GM19025 (cell line): ENCODE results near the gene ALKBH2.
A peak's percentile ranks its signal among the peaks of the same experiment; 100 is the strongest.

Source experiments
- ATAC-seq: cut with Tn5 transposase; IDR thresholded peaks from one replicate; pipeline ENCODE4 v1.9.1; 2021; ENCODE audit warnings: mild to moderate bottlenecking, low read depth, moderate library complexity; ENCODE audit not compliant: unreplicated experiment

The ALKBH2 gene

DNA sequence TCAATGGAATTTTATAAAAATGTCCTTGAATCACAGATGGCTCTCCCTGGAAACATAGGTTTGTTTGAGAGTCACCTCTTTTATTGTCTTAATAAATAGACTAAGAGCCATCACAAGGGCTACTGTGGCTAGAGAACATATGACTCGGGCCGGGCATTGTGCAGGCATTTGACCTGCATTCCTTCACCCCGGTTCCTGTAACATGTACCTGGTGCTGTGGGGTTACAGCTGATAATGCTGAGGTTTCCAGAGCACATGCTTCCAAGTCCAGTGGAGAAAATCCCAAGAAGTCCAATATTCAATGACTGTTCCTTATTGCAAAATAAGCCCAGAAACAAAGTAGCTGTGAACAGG is 22.1 kb upstream of the ALKBH2 start:
- ATAC-seq: no peak

DNA sequence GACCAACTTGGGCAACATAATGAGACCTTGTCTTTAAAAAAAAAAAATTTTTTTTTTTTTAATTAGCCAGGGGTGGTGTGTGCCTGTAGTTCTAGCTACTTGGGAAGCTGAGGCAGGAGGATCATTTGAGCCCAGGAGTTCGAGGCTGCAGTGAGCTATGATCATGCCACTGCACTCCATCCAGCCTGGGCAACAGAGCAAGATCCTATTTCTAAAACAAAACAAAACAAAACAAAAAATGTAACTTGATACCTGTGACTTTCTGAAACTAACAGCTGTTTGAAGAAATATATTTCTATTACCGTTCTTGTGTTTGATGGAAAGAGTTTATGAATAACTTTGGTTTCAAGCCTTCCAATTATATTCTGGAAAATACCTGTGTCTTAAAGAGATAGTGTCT is 21.4 kb upstream of the ALKBH2 start:
- ATAC-seq: no peak

DNA sequence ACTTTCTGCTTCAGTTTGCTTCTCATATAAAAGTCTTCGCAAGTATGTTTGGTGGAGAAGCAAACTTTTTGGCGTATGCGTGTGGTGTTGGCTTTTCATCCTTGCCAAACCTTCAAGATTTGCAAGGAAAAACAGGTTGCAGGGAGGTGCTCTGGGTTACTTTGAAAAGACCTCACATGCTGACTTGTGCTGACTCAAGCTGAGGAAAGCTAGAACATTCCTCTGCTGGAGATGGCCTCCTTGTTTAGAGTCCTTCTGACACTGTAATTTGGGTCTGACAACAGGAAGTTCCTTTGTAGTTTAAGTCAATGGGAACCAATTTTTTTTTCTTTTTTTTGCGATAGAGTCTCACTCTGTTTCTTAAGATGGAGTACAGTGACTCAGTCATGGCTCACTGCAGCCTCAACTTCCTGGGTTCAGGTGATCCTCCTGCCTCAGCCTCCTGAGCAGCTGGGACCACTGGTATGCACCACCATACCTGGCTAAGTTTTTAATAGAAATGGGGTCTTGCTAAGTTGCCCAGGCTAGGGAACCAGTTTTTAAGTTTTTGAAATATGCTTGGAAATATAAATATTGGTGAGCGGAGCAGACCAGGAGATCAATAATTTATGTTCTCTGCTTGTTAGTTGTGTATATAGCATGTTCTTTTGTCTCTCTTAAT is 20.5 kb upstream of the ALKBH2 start:
- ATAC-seq: no peak

DNA sequence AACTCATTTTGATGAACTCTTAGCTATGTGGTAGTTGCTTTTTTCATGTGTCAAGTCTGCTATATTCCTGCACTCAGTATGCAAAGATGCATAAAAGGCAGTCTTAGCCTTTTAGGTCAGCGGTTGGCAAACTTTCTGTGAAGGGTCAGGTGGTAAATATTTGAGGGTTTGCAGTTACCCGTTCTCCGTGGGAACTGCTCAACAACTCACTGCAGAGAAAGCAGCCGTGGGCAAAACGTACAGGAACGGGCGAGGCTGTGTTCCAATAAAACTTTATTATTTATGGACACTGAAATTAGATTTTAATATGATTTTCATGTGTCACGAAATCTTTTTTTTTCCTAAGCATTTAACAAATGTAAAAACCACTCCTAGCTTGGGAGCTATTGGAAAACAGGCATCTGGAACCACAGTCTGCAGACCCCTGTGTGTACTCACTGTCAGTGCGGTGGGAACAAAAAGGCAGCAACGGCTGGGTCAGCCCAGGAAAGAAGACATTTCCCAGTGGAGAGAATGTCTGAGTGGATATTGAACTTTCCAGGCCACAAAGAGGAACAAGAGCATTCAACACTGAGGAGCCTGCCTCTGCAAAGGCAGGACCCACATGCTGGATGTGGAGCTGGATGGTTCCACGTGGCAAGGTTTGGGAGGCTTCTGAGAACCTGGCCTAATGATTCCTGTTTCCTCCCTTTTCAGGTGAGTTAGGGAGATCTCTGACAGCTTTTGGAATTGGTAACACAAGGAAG is 19.6 kb upstream of the ALKBH2 start:
- no peak for ATAC-seq

DNA sequence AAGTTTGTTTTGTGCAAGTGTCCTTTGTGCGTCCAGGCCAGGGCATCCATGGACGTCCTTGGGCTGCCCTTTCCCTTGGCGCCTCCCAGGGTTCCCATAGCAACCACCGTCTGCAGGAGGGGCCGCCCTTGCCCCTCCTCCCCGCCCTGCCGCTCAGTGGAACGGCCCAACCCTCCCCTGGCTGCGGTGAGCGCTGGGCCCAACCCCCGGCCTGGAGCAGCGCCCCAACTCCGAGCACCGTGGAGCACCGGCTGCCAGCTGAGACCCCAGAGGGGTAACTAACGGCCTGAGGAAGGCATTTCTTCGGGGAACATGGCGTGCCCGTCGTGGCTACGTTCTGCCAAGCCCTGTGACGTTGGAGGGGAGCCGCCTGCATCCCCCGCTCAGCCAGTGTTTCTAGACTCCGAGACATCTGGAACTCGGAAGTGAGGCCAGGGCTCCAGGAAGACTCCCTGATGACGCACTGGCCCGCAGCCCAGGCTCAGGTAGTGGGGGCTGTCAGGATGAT is 17.8 kb upstream of the ALKBH2 start:
- no peak for ATAC-seq

DNA sequence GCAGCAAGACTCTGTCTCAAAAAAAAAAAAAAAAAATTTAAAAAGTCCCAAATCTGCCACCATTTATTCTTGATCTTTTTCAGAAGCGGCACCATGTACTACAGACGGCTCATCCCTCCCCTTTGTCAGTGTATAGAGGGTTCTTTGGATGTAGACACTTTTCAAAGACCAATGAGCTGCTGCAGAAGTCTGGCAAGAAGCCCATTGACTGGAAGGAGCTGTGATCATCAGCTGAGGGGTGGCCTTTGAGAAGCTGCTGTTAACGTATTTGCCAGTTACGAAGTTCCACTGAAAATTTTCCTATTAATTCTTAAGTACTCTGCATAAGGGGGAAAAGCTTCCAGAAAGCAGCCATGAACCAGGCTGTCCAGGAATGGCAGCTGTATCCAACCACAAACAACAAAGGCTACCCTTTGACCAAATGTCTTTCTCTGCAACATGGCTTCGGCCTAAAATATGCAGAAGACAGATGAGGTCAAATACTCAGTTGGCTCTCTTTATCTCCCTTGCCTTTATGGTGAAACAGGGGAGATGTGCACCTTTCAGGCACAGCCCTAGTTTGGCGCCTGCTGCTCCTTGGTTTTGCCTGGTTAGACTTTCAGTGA is 16.6 kb upstream of the ALKBH2 start:
- no peak for ATAC-seq

DNA sequence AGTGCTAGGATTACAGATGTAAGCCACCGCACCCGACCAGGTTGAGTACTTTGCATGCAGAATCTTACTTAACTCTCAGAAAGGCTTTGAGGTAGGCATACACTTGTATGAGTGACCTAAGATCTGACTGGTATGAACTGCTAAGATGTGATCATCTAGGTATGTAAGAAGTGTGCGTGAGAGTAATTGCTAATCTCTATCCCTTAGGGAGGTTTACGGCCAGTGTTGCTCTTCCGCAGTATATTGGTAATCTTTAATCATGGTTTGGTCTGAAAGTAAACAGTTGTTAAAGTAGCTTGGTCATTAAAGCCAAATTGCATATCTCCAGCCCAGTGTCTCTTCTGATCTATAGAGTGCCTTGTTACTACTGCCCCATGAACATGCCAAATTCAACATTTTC is 11.9 kb upstream of the ALKBH2 start:
- ATAC-seq: no peak

DNA sequence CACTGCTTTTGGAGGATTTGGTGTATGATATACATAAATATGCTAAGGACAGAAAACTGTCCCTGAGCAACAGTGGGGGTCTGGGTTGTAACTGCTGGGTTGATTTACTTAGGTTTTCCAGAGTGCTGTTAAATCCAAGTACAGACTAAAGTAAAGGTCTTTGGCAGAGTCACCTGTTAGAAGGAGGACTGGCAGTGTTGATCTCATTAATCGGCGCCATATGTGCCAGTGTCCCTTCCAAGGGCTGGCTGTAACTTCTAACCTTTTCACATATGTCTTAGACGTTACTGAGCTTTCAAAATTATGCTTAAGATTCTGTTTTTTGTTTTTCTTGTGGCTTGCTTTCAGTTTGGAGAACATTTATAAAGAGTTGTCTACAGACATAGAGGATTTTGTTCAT is 9.2 kb upstream of the ALKBH2 start:
- no peak for ATAC-seq

DNA sequence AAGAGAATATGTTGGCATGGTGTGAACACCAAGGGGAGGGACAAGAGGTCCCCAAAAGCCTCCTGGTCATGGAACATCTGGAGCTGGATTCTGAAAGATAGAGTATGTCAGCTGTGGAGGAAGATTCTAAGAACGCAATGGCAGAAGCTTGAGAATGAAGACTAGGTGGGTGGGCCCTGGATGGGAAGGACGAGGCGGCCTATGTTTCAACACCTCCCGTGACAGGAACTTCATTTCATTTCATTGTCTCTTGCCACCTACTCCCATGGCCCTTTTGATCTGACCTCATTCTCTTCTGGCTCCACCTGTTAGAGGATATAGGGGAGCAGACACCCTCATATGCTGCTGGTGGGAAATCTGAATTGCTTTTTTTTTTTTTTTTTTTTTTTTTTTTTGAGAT is 7.5 kb upstream of the ALKBH2 start:
- no peak for ATAC-seq

DNA sequence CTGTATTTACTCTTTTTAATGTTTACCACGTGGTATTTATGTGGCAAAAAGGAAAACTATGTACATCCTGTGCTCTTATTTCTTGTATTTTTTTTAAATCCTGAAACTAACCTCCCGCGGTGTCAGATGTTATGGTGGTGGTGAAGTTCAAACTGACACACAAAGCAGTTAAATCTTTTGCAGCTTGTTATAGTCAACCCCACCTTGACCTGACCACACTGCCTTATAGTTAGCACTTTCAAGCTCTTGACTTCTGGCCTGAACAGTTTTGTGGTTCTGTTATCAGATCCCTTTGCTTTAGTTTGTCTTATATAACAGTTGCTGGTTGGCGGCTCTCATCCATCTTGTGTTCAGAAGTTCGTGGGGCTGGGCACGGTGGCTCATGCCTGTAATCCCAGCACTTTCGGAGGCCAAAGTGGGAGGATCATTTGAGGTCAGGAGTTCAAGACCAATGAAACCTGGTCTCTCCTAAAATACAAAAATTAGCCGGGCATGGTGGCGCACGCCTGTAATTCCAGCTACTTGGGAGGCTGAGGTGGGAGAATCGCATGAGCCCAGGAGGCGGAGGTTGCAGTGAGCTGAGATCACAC is 6.3 kb upstream of the ALKBH2 start:
- no peak for ATAC-seq

DNA sequence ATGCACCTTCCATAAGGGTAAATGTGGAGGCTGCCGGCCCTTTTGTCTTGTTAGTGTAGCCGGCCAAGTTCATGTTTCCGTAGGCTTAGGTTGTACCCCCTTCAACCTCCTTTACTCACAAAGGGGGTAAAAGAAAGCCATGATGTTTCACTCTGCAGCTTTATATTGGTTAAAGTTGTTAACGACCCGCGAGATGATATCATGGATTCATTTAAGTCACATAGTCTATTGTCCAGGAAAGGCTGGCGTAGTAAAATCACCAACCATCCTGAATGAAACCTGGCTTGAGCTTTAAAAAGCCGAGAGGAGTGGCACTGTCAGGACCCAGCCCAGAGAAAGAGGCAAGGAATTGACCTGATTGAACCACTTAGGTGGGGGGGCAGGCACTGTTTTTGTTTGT is 5.4 kb upstream of the ALKBH2 start:
- ATAC-seq: no peak

DNA sequence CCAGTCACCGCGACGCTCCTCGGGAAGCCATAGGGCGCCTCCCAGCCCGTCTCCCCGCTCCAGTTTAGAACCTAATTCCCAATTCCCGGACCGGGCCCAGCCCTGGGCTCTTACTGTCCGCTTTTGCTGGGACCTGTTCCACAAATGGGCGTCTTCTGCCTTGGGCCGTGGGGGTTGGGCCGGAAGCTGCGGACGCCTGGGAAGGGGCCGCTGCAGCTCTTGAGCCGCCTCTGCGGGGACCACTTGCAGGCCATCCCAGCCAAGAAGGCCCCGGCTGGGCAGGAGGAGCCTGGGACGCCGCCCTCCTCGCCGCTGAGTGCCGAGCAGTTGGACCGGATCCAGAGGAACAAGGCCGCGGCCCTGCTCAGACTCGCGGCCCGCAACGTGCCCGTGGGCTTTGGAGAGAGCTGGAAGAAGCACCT is 4.9 kb upstream of the ALKBH2 start:
- peak; percentile 23 for ATAC-seq

DNA sequence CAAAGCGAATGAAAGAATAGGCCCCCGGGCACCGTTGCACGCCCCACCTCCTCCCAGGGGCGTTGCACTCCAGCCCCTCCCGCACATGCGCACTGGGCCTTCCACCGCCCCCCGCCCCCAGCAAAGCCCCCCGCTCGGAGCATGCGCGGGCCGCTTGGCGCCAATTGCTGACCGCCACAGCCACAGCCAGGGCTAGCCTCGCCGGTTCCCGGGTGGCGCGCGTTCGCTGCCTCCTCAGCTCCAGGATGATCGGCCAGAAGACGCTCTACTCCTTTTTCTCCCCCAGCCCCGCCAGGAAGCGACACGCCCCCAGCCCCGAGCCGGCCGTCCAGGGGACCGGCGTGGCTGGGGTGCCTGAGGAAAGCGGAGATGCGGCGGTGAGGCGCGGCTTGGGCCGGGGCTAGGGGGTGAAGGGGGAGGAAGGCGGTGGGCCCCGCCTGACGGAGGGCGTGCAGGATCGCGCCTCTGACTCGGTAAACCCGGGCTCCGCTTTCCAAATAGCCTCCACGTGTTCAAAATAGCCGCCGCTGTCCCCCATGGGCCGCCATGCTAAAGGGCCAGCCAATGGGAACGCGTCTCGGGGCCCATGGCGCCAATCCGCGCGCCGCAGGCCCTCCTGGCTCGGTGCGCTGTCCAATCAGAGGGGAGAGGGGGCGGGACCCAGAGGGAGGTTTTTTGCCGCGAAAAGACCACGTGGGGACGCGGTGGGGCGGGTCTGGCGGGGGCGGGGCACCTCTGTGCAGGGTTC is 4.3 kb upstream of the ALKBH2 start, which contains the start of gene UNG:
Gene UNG, plus strand, starts transcription at position 163 of the 748 bp plus-strand sequence. Its CDS starts 83 bp downstream, at position 246.
- peak; percentile 91 for ATAC-seq

DNA sequence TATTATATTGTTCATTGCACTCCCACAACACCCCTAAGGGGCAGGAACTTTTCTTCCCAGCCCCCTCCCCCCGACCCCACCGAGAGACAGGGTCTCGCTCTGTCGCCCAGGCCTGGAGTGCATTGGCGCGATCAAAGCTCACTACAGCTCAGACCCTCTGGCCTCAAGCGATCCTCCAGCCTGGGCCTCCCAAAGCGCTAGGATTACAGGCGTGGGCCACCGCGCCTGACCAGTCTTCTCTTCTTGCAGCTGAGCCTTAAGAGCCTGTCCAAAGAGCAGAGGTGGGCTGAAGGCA is 3.8 kb upstream of the ALKBH2 start:
- no peak for ATAC-seq

DNA sequence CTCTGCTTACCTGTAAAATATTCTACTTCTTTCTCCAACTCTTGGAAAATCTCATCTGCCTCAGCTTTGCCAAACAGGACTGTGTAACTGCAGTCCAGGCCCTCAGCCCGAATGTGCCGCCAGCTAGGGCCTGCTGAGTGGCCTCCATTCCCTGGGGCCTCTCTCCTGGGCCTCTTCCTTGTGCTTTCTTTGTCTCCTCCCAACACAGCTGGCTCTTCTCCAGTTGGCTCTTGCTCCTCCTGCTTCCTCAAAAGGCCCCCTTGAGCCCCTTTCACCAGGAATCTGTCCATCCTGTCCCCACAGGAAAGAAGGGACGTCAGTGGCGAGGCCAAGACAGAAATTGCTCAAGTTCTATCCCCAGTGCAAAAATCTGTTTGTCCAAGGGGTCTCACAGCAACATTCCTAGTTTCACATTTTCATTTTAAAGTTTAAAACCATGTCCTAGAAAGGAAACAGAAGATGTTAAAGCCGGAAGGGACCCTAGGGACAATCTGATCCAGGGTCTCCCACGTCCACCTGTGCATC is 713 bp downstream of the ALKBH2 start:
- no peak for ATAC-seq

DNA sequence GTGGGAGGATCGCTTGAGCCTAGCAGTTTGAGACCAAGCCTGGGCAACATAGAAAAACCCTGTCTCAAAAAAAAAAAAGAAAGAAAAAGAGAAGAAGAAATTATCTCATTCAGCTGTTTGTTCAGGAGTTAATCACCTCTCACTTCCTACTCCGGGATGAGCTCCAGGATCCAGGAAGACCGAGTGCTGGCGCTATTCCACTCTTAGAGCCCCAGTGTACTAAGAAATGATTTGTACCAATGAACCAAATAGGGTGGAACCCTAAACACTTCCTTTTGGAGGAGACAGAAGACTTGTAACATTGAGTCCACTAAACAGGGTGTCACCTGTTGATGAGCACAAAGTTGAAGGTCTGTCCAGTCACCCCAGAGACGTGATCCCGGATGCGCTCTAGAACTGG is 3.6 kb downstream of the ALKBH2 start:
- ATAC-seq: no peak

DNA sequence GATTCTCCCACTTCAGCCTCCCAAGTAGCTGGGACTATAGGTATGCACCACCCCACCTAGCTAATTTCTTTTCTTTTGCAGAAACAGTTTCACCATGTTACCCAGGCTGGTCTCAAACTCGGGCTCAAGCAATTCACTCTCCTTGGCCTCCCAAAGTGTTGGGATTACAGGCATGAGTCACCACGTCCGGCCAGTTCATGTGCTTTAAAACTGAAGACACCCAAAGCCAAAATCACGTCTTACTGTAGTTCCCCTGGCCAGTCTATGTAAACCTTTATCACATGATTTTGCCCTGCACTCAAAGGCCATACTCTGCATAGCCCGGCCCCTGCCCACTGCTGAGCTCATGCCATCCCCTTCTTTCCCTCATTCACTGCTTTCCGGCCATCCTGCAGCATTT is 4.5 kb downstream of the ALKBH2 start:
- ATAC-seq: no peak

DNA sequence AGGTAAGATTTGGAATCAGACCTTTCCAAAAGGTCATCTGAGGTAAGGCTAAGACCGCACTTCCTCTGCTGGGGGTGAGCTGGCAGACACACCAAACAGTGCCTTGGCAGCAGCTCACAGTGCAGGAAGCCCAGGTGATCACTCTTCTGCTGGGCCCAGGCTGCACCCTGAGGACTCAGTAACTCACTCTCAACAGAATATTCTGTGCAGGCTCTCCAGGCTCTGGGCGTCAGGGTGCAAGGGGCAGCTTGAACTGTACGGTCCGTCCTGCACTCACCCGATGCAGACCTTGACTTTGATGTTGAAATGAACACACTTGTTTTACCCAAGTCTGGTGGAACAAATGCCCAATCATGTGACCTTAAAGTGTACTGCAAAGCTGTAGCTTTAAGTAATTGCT is 6.0 kb downstream of the ALKBH2 start:
- ATAC-seq: no peak

DNA sequence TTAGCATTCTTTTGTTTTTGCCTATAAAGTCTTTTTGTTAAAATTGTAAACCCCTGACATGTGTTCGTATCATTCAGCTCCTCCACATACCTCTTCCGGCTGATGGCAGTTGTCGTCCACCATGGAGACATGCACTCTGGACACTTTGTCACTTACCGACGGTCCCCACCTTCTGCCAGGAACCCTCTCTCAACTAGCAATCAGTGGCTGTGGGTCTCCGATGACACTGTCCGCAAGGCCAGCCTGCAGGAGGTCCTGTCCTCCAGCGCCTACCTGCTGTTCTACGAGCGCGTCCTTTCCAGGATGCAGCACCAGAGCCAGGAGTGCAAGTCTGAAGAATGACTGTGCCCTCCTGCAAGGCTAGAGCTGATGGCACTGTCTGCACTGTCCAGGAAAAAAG is 7.7 kb downstream of the ALKBH2 start:
- ATAC-seq: no peak

DNA sequence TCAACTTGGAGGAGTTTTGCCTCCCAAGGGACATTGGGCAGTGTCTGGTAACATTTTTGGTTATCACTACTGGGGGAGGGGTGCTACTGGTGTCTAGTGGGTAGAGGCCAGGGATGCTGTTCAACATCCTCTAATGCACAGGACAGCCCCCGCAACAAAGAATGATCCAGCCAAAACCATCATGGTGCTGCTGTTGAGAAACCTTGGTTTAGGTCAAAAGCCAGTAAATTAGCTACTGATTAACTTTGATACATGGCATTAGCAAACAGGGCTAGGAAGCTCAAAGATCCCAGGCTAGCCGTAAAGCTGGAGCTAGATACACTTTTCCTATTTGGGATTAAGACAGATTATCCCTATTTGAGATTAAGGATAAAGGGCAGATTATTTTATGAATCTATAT is 8.8 kb downstream of the ALKBH2 start:
- no peak for ATAC-seq

DNA sequence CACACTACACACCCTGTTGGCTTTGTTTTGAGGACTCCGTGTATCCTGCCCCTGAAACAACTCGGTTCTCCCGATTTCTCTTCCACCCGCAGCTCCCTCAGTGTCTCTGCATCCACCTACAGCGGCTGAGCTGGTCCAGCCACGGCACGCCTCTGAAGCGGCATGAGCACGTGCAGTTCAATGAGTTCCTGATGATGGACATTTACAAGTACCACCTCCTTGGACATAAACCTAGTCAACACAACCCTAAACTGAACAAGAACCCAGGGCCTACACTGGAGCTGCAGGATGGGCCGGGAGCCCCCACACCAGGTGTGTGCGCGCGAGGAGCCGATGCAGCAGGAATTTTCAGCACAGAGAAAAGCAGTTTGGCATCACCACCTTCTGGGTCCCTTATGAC is 10.5 kb downstream of the ALKBH2 start:
- no peak for ATAC-seq
